Stimulated activated CD8-positive, alpha-beta memory T cell treated with anti-CD3 and anti-CD28 coated beads, Interleukin-12 subunit alpha, Interleukin-12 subunit beta, amount 100 ng/mL, for 24 hours (primary cell): Measurements from ENCODE around the gene FAM171A2.

Experiments used
- DNase-seq: peaks from one replicate; pipeline ENCODE4 v3.0.0-alpha.2; 2020; ENCODE audit errors: extremely low read depth

FAM171A2 gene

DNA sequence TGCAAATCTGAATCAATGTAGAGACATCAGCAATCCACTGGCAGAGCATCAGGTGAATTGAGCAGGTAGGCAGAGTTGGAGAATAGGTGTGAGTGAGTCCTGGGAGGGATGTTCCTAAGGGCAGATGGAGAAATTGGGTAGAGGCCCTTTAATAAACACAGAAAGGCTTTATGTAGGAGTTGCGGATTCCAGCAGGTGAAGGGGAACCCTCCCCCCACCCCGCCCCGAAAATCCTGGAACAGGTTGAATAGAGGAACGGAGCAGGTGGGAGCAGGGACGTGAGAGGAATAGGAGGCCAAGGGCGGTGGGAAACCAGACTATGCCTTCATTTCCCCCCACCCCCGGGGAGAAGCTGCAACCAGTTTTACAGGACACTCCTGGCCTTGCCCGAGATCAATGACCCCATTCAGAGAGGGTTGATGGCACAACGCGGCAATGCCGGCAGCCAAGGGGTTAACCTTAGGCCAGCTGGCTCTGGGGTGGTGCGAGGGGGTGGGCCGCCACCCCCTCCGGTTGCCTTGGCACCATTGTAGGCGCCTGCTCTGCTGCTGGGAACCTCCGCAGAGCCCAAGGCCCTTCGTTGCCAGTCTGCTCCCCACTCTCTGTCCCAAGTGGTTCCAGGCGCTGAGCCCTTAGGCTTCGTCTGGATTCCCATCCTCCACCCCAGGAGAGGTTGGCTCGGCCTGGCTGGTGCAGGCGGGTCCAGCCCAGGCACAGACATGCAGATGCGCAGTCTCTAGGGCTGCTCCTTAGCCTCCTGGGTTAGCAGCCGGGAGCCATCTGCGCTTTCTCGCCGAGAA, 56.1 kb downstream of the FAM171A2 start:
- DNase-seq = no peak

DNA sequence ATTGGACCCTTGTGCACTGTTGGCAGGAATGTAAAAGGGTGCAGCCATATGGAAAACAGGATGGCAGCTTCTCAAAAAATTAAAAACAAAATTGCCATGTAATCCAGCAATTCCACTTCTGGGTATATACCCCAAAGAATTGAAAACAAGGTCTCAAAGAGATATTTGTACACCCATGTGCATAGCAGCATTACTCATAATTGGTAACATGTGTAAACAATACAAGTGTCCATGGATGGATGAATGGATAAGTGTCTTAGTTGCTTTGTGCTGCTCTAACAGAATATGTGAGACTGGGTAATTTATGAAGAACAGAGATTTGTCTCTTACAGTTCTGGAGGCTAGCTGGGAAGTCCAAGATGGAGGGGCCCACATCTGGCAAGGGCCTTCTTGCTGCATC, 59.0 kb downstream of the FAM171A2 start:
- DNase-seq = no peak
